HUES6 (cell line): ENCODE measurements around the gene HS1BP3.

Experiments
- H3K27ac ChIP-seq: 2 replicates; pipeline ENCODE4 v1.7.0; 2013; ENCODE audit warnings: low read depth, mild to moderate bottlenecking, low read length, inconsistent platforms
- H3K27me3 ChIP-seq: 2 replicates; pipeline ENCODE4 v1.6.1; 2013; ENCODE audit warnings: low read length; ENCODE audit not compliant: control insufficient read depth, insufficient read depth
- H3K36me3 ChIP-seq: 2 replicates; pipeline ENCODE4 v1.6.1; 2013; ENCODE audit warnings: low read length; ENCODE audit not compliant: control insufficient read depth, insufficient read depth
- H3K4me1 ChIP-seq: 2 replicates; pipeline ENCODE4 v1.6.1; 2013; ENCODE audit warnings: low read length; ENCODE audit not compliant: control insufficient read depth, insufficient read depth
- H3K4me3 ChIP-seq: 2 replicates; pipeline ENCODE4 v1.5.1; 2013; ENCODE audit warnings: low read depth, low read length
- H3K9ac ChIP-seq: one replicate; pipeline ENCODE4 v1.6.1; 2013; ENCODE audit warnings: mild to moderate bottlenecking, low read length
- H3K9me3 ChIP-seq: 2 replicates; pipeline ENCODE4 v1.6.1; 2013; ENCODE audit warnings: low read depth, low read length; ENCODE audit not compliant: control insufficient read depth, insufficient read depth

Gene HS1BP3

DNA sequence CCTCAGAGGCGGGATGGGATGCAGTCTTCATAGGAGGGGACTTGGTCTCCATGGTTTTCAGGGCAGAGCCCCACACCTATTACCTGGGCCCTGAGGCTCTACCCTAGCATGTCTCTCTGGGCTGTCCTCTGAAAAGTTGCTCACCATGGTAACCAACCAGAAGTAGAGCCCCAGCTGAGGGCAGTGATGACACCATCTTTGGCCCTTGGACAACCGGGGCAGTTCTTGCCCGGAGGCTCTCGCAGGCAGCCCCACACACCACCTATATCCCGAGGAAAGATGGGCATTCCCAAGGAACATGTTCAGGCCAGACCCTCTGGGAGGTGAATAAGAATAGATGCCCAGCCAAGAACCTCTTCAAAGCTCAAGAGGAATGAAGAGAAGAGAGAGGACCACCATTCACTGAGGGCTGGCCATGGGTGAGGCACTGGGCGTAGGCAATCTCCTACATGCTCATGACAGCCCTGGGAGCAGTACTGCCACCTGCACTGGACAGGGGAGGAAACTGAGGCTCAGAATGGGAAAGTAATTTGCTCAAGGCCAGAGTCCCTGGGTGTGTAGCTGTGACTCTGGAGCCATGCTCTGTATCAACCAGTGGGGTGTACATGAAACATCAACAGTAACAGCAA is 72.5 kb downstream of the HS1BP3 start:
- H3K4me3 ChIP-seq: no peak overlapping the region
- peak overlapping the region; percentile 94; the same call in 1 of the 2 replicates for H3K27ac ChIP-seq
- peak overlapping the region; percentile 61 for H3K9ac ChIP-seq
- H3K27me3 ChIP-seq: no peaks in the 10 kb centered on the region
- peaks cover 15% of the 10 kb centered on the region; the same call in 1 of the 2 replicates for H3K4me1 ChIP-seq
- H3K9me3 ChIP-seq: peaks cover 14% of the 10 kb centered on the region
- no peaks in the 10 kb centered on the region for H3K36me3 ChIP-seq

DNA sequence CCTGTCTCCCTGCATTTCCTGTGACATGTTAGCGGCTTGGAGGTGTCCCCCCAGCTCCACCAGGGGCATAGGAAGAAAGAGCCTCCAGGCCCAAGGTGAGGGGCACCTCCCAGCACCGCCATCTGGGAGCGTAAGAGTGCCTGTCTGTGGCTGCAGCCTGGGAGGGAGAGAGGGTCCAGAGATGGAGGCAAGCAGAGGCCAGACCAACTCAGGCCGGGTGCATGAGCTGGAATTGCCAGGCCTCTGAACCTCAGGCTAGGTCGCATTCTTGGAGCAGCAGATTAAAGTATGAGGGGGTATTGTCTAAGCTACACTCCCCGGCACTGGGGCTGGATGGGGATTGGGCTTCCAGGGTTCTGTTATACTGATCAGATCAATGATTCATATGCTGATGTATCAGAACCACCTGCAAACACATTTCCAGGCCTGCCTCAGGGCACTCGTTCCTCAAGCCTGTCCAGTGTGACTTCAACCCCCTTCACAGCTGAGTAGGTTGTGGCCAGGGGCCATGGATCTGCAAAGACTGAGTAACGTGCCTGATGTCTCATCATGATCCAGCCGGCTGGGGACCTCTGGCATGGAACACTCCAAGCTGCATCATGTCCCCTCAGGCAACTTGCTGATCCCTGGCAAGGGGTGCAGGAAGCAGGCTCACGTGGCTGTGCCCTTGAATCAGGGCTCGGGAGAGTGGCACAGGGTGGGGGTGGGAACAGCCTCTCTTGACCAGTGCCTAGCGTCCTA is 73.2 kb downstream of the HS1BP3 start:
- no peaks in the 10 kb centered on the region for H3K36me3 ChIP-seq
- H3K27me3 ChIP-seq: no peaks in the 10 kb centered on the region
- H3K9me3 ChIP-seq: peaks cover 14% of the 10 kb centered on the region
- H3K27ac ChIP-seq: no peak overlapping the region
- H3K9ac ChIP-seq: no peak overlapping the region
- H3K4me3 ChIP-seq: no peak overlapping the region
- peaks cover 15% of the 10 kb centered on the region; the same call in 1 of the 2 replicates for H3K4me1 ChIP-seq

DNA sequence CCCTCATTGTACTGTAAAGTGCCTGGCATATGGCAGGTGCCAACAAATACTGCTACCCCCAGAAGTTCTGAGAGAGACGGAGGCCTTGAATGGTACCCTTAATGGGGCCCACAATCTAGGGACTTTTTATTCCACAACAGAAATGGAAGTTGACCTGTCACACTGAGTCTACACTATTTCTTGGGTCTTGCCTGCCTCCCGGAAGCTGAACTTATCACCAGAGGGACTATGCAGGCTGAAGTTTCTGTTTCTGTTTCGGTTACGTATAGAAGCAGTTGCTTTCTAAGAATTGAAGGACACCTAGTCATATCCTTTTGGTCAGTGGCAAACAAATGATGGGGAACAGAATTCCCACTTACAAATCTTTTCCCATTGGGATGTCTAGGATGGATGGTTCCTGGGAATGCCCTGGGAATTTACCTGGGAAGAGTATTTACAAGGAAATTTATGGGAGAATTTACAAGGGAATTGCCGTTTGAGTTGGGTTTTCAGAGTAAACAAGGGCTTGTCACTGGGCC is 74.2 kb downstream of the HS1BP3 start:
- Histone ChIP-seq H3K27ac (no peak overlapping the region), H3K27me3 (no peaks in the 10 kb centered on the region), H3K9me3 (peaks cover 9% of the 10 kb centered on the region), H3K36me3 (no peaks in the 10 kb centered on the region), H3K4me1 (peaks cover 15% of the 10 kb centered on the region; the same call in 1 of the 2 replicates), H3K9ac (no peak overlapping the region), H3K4me3 (no peak overlapping the region)

DNA sequence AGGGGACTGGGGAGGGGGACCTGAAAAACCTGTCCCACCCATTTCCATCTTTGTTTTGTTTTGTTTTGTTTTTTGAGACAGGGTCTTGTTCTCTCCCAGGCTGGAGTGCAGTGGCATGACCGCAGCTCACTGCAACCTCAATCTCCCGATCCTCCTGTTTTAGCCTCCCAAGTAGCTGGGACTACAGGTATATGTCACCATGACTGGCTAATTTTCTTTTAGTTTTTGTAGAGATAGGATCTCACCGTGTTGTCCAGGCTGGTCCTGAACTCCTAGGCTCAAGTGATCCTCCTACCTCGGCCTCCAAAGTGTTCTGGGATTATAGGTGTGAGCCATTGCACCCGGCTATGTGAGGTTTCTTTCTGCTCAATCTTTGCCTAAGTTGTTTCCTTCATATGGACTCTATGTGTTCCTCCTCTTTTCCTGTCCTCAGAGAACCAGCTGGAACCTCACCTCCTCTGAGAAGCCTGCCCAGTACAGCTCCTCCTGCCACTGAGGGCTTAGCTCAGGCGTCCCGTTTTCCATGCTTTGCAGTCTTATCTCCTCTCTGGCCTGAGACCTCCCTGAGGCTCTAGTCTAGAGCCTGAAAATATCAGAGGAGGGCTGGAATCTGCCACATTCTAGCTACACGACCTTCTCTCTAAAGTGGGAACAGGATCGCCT is 74.8 kb downstream of the HS1BP3 start:
- Histone ChIP-seq H3K9ac (no peak overlapping the region), H3K4me3 (no peak overlapping the region), H3K27me3 (no peaks in the 10 kb centered on the region), H3K27ac (no peak overlapping the region), H3K9me3 (peaks cover 4% of the 10 kb centered on the region; the same call in 1 of the 2 replicates), H3K4me1 (peaks cover 15% of the 10 kb centered on the region; the same call in 1 of the 2 replicates), H3K36me3 (no peaks in the 10 kb centered on the region)

DNA sequence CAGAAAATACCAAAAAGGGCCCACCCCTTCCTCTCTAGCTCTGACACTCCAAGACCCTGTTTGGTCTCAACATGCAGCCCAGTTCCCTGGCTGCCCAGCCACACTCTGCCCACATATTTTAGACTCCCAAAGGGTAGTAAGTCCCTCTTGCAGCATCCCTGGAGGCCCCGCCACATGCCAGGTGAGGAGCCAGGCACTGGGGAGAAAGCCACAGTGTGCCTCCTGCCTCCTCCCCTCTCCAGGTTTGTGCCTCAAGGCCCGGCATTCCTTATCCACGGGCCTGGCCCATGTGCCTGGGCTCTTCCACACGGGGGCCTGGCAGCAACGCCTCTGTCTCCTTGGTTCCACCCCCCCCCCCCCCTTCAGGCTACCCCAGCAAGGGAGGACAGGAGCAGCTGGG is 75.5 kb downstream of the HS1BP3 start:
- no peaks in the 10 kb centered on the region for H3K27me3 ChIP-seq
- no peak overlapping the region for H3K9ac ChIP-seq
- H3K27ac ChIP-seq: no peak overlapping the region
- H3K4me1 ChIP-seq: peaks cover 15% of the 10 kb centered on the region; the same call in 1 of the 2 replicates
- no peak overlapping the region for H3K4me3 ChIP-seq
- no peaks in the 10 kb centered on the region for H3K36me3 ChIP-seq
- H3K9me3 ChIP-seq: no peaks in the 10 kb centered on the region

DNA sequence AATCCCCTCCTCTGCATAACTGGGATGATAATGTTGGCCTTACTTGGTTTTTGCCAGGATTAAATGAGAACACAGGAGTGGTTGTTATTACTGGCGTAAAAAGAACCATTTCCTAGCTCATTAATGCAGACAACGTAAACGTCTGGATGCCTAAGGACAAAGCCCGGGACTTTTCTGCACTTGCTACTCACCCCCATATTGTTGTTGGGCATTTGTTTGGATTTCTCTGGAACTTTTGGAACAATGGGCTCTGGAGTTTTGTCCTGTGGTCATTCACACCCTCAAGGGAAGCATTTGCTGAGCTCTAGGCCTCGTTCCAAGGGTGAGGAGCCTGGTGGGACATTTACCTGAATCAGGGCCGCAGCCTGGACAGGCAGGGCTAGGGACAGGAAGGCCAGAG is 76.0 kb downstream of the HS1BP3 start:
- Histone ChIP-seq H3K9me3 (no peaks in the 10 kb centered on the region), H3K27me3 (no peaks in the 10 kb centered on the region), H3K27ac (no peak overlapping the region), H3K4me3 (no peak overlapping the region), H3K36me3 (no peaks in the 10 kb centered on the region), H3K9ac (no peak overlapping the region), H3K4me1 (peaks cover 14% of the 10 kb centered on the region; the same call in 1 of the 2 replicates)

DNA sequence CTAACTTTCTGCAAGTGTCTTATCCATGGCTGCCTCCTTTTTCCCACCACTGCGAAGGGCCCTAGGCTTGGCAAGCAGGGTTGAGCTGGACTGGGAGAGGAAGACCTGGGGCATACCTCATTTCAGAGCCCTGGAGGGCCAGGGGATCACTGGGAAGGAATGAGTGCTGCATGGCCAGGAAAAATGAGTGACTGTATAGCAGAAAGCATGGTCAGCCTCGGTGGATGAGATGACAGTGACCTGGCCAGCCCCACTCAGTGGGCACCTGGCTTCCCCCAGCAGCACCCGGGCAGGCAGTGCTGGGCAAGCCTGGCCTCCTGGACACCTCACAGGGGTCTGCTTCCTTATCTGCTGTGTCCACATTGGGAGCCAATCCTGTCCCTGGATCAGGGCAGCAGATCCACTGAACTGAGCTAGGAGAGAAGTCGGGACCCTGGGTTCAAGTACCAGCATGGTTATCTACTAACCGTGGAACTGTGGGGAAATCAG is 76.4 kb downstream of the HS1BP3 start:
- Histone ChIP-seq H3K27ac (no peak overlapping the region), H3K36me3 (no peaks in the 10 kb centered on the region), H3K4me1 (peaks cover 10% of the 10 kb centered on the region; the same call in 1 of the 2 replicates), H3K9me3 (no peaks in the 10 kb centered on the region), H3K27me3 (no peaks in the 10 kb centered on the region), H3K4me3 (no peak overlapping the region), H3K9ac (no peak overlapping the region)

DNA sequence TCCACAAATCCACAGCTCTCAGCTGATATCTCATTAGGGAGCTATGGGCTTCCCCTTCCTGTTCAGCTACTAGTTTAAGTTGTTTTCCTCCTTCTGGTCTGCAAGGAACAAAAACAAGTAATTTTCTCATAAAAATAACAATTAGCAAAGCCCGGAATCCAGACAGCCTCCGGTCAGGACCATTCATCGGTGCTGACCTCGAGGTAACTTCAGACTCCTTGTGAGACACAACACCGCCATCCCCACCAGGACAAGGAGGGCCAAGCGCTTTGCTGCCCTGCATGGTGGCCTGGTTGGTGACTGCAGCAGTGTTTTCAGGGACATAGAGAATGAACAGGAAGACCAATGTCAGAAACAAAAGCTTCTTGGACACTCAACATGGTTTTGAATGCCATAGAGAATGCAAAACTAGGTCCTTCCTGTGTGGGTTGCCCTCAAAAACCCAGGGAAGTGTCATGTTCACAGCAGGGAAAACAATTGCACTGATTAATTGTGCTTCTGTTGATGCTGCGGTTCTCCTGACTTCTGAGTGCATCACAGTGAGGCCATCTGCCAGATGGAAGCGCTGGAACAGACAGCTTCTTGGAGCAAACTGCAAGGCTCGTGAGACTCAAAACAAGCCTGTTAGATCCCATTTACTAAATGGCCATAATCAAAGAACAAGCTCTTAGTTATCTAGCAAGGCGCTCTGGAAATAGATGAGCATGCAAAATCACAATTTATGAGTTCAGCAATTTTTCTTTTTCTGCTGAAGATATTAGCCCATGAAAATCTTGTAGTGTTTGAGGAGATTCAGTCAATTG is 77.1 kb downstream of the HS1BP3 start:
- Histone ChIP-seq H3K9ac (no peak overlapping the region), H3K4me3 (no peak overlapping the region), H3K4me1 (peaks cover 3% of the 10 kb centered on the region; the same call in 1 of the 2 replicates), H3K27ac (no peak overlapping the region), H3K36me3 (no peaks in the 10 kb centered on the region), H3K27me3 (no peaks in the 10 kb centered on the region), H3K9me3 (no peaks in the 10 kb centered on the region)

DNA sequence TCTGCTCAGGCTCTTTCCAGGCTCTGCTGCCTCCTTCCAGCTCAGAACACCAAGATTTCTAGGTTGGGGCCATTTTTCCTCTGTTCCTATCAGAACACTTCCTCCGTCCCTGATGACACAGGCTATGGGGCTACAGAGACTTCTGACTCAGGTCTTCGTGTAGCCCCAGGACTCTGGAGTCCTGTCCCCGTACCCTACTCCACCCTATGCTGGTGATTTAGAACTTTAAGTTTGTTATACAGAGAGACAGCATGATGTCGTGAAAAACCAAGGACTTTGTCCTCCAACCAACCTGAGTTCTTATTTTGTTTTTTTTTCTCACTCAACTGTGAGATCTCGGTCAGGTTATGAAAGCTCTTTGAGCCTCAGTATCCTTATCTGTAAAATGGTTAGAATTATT is 78.7 kb downstream of the HS1BP3 start:
- Histone ChIP-seq H3K9me3 (no peaks in the 10 kb centered on the region), H3K9ac (no peak overlapping the region), H3K4me3 (no peak overlapping the region), H3K4me1 (peaks cover 10% of the 10 kb centered on the region), H3K36me3 (no peaks in the 10 kb centered on the region), H3K27me3 (no peaks in the 10 kb centered on the region), H3K27ac (no peak overlapping the region)

DNA sequence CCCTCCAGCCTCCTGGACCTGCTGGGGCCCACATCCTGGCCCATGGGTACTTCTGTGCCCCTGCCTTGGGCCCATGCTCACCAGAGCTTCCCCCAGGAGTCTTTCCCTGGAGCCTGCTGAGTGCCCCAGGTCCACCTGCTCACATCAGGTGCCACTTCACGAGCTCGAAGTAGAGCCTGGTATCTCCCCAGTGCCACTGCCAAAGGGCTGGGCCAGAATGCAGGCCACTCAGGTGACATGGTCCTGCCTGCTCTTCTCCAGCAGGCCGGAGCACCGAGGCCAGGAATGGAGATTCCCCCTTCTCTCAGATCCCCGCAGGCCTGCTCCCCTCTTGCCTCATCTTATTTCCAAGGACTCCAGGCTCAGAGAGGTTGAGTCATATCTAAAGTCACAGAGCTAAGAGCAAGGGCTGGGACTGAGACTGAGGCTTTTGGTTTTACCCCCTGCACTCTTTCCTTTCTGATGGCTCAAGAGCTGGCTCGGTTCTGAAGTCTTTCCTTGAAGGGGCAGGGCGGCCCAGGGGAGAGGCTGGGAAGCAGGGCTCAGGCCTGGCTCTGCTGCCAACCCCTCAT is 79.2 kb downstream of the HS1BP3 start:
- H3K4me1 ChIP-seq: peaks cover 14% of the 10 kb centered on the region
- no peaks in the 10 kb centered on the region for H3K9me3 ChIP-seq
- H3K36me3 ChIP-seq: no peaks in the 10 kb centered on the region
- no peaks in the 10 kb centered on the region for H3K27me3 ChIP-seq
- no peak overlapping the region for H3K4me3 ChIP-seq
- H3K27ac ChIP-seq: no peak overlapping the region
- H3K9ac ChIP-seq: no peak overlapping the region
